ENCODE data around the gene SMC1B.
"Not testable (repeated sequence)": the region's sequence is repeated elsewhere in the genome, so short reads cannot be mapped to it uniquely, and the experiment has no call there.

SMC1B gene

GRCh38 chr22:45344334-45344733, 69.1 kb downstream of the SMC1B start:
- DNase-seq (ENCODE audit: low read depth in 3 of 3), result no peak

GRCh38 chr22:45343143-45343542, 70.3 kb downstream of the SMC1B start:
- DNase-seq (ENCODE audit: low read depth in 3 of 3), result no peak

GRCh38 chr22:45341498-45341897, 71.9 kb downstream of the SMC1B start:
- no peak for DNase-seq (ENCODE audit: low read depth in 3 of 3)

- no peak for DNase-seq (ENCODE audit: low read depth in 3 of 3)
Observed at GRCh38 chr22:45340323-45340722, 73.1 kb downstream of the SMC1B start.

- no peak for DNase-seq (ENCODE audit: low read depth in 3 of 3)
Observed at GRCh38 chr22:45338795-45339194, 74.6 kb downstream of the SMC1B start.

GRCh38 chr22:45337536-45337935, 75.9 kb downstream of the SMC1B start:
- DNase-seq (ENCODE audit: low read depth in 3 of 3), result no peak

- no peak for DNase-seq (ENCODE audit: low read depth in 3 of 3)
Observed at GRCh38 chr22:45336971-45337431, 76.4 kb downstream of the SMC1B start.

- no peak for DNase-seq (ENCODE audit: low read depth in 3 of 3)
Observed at GRCh38 chr22:45335854-45336522, 77.4 kb downstream of the SMC1B start.

- no peak for DNase-seq (ENCODE audit: low read depth in 3 of 3)
Observed at GRCh38 chr22:45335021-45335818, 78.2 kb downstream of the SMC1B start.

- DNase-seq (ENCODE audit: low read depth in 3 of 3), result no peak
Observed at GRCh38 chr22:45334528-45334927, 78.9 kb downstream of the SMC1B start.

- no peak for DNase-seq (ENCODE audit: low read depth in 3 of 3)
Observed at GRCh38 chr22:45334068-45334467, 79.3 kb downstream of the SMC1B start.

GRCh38 chr22:45332001-45332400, 81.4 kb downstream of the SMC1B start:
- no peak for DNase-seq (ENCODE audit: low read depth in 3 of 3)

GRCh38 chr22:45331486-45331885, 81.9 kb downstream of the SMC1B start:
- no peak for DNase-seq (ENCODE audit: low read depth in 3 of 3)

GRCh38 chr22:45330548-45330947, 82.9 kb downstream of the SMC1B start:
- no peak for DNase-seq (ENCODE audit: low read depth in 3 of 3)

GRCh38 chr22:45329530-45329936, 83.9 kb downstream of the SMC1B start:
- DNase-seq (ENCODE audit: low read depth in 3 of 3), result no peak

GRCh38 chr22:45328822-45329529, 84.4 kb downstream of the SMC1B start:
- DNase-seq (ENCODE audit: low read depth in 3 of 3), result no peak

- not testable (repeated sequence) for DNase-seq (ENCODE audit: low read depth in 3 of 3)
Observed at GRCh38 chr22:45328261-45328660, 85.1 kb downstream of the SMC1B start.

GRCh38 chr22:45324311-45324711, 89.1 kb downstream of the SMC1B start:
- DNase-seq (ENCODE audit: low read depth in 3 of 3), result no peak

GRCh38 chr22:45323695-45324094, 89.7 kb downstream of the SMC1B start:
- DNase-seq (ENCODE audit: low read depth in 3 of 3), result no peak

- no peak for DNase-seq (ENCODE audit: low read depth in 3 of 3)
Observed at GRCh38 chr22:45322873-45323525, 90.4 kb downstream of the SMC1B start.

- DNase-seq (ENCODE audit: low read depth in 3 of 3), result no peak
Observed at GRCh38 chr22:45321827-45322226, 91.6 kb downstream of the SMC1B start.

GRCh38 chr22:45320357-45320976, 92.9 kb downstream of the SMC1B start:
- no peak for DNase-seq (ENCODE audit: low read depth in 3 of 3)
